Breast epithelium (tissue), 4 donors: ENCODE measurements around the gene DYNLRB1. TPM values are rescaled to one million over a fixed set of nuclear protein-coding genes. Genes with fewer than 3 reads are reported as not detected.
"Not testable (repeated sequence)": the region's sequence is repeated elsewhere in the genome, so short reads cannot be mapped to it uniquely, and the experiment has no call there.

Experiments used
- DNase-seq, 2 donors: peaks; one replicate each; pipeline ENCODE4 v3.0.0-alpha.2; 2019; ENCODE audit warnings: low spot score in 2 of 2
- H3K27ac ChIP-seq, 2 donors: fragments of 200-600 bp; sonication (generic) in 1 of 2; one replicate each; pipeline ENCODE4 v1.5.1; 2016 to 2019; ENCODE audit warnings: mild to moderate bottlenecking in 1 of 2
- H3K27me3 ChIP-seq, 2 donors: fragments of 200-600 bp; sonication (generic) in 1 of 2; one replicate each; pipeline versions ENCODE4 v1.5.1 to v1.6.0; 2017 to 2019; ENCODE audit warnings: control low read depth in 1 of 2, mild to moderate bottlenecking in 1 of 2
- H3K36me3 ChIP-seq: fragments of 200-600 bp; one replicate; pipeline ENCODE4 v1.5.1; 2019
- H3K4me1 ChIP-seq, 2 donors: fragments of 200-600 bp; sonication (generic); one replicate each; pipeline ENCODE4 v1.5.1; 2016 to 2019; ENCODE audit warnings: control low read depth in 1 of 2
- H3K4me3 ChIP-seq, 3 donors: fragments of 200-600 bp; sonication (generic); 1 replicate in 2 of 3; 2 replicates in 1 of 3; pipeline ENCODE4 v1.5.1; 2016 to 2019; ENCODE audit warnings: mild to moderate bottlenecking in 3 of 3, moderate library complexity in 2 of 3
- H3K9me3 ChIP-seq, 2 donors: fragments of 200-600 bp; sonication (generic) in 1 of 2; one replicate each; pipeline ENCODE4 v1.5.1; 2016 to 2019; ENCODE audit warnings: control low read depth in 1 of 2
- POLR2A ChIP-seq: fragments of 450-650 bp; IDR thresholded peaks from one replicate; pipeline ENCODE4 v1.6.1; 2016; ENCODE audit warnings: antibody characterized with exemption, mild to moderate bottlenecking, moderate library complexity
- POLR2AphosphoS5 ChIP-seq, 3 donors: sonication (generic); formaldehyde crosslinking; IDR thresholded peaks; one replicate each; pipeline ENCODE4 v1.6.1; 2017; ENCODE audit warnings: antibody characterized with exemption in 3 of 3
- intact Hi-C: fragments of 100-400 bp; cut with DNase I; formaldehyde crosslinking; loops from one replicate; pipeline ENCODE4 v1.15.1; 2023; ENCODE audit warnings: low total_unique reads
- total RNA-seq, 3 donors: library from RNA; depleted of rRNA; stranded (reverse); fragments of >200 nt; gene quantifications; one replicate each; pipeline ENCODE4 v1.1.0, GENCODE V29; 2016
- TF ChIP-seq, protein P1 (sequence below), 3 donors: fragments of 450-650 bp; IDR thresholded peaks; one replicate each; pipeline ENCODE4 v1.5.1; 2016 to 2017; ENCODE audit warnings: antibody characterized with exemption in 3 of 3, mild to moderate bottlenecking in 3 of 3, moderate library complexity in 3 of 3

DYNLRB1 gene
- total RNA-seq, 3 donors from 2014 or later, result 77.7 to 100.0 (median 98.1) TPM

DNA sequence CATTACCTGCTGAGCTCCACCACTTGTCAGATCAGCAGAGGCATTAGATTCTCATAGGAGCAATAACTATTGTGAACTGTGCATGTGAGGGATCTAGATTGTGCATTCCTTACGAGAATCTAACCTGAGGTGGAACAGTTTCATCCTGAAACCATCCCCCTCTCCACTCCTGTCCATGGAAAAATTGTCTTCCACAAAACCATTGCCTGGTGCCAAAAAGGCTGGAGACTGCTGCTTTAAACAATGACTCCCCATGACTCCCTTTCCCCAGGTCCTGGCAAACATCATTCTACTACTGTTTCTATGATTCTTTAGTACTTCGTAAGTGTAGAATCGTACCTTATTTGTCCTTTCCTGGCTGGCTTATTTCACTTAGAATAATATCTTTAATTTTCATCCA lies 9.7 kb upstream of the DYNLRB1 start:
- Histone ChIP-seq H3K4me1 (no peaks in the 10 kb centered on the region), H3K27me3 (no peaks in the 10 kb centered on the region), H3K9me3 (no peaks in the 10 kb centered on the region), H3K27ac (no peak overlapping the region), H3K36me3 (no peaks in the 10 kb centered on the region), H3K4me3 (no peak overlapping the region)
- TF ChIP-seq POLR2A (no peak), POLR2AphosphoS5 (IDR thresholded peaks at IDR 0.05) (no peak)
- TF ChIP-seq, protein P1, sequence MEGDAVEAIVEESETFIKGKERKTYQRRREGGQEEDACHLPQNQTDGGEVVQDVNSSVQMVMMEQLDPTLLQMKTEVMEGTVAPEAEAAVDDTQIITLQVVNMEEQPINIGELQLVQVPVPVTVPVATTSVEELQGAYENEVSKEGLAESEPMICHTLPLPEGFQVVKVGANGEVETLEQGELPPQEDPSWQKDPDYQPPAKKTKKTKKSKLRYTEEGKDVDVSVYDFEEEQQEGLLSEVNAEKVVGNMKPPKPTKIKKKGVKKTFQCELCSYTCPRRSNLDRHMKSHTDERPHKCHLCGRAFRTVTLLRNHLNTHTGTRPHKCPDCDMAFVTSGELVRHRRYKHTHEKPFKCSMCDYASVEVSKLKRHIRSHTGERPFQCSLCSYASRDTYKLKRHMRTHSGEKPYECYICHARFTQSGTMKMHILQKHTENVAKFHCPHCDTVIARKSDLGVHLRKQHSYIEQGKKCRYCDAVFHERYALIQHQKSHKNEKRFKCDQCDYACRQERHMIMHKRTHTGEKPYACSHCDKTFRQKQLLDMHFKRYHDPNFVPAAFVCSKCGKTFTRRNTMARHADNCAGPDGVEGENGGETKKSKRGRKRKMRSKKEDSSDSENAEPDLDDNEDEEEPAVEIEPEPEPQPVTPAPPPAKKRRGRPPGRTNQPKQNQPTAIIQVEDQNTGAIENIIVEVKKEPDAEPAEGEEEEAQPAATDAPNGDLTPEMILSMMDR (IDR thresholded peaks at IDR 0.05), result no peak
- intact Hi-C loops, result no loop called here
- no peak for DNase-seq

DNA sequence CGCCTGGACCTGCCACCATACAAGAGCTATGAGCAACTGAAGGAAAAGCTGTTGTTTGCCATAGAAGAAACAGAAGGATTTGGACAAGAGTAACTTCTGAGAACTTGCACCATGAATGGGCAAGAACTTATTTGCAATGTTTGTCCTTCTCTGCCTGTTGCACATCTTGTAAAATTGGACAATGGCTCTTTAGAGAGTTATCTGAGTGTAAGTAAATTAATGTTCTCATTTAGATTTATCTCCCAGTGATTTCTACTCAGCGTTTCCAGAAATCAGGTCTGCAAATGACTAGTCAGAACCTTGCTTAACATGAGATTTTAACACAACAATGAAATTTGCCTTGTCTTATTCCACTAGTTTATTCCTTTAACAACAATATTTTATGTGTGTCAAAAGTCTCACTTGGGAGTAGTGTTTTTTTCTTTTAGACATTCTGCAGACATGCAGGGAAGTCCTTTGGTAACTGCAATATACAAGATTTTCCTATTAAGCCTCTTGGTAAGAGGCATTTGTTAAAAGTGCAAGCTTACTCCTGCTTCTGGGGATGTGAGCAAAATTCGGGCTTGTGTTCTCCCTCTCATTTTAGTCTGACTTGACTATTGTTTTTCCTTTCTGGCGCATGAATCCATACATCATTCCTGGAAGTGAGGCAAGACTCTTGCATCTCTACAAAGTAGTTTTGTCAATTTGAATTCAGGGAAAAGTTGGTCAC lies 8.4 kb upstream of the DYNLRB1 start:
- no peak for DNase-seq

DNA sequence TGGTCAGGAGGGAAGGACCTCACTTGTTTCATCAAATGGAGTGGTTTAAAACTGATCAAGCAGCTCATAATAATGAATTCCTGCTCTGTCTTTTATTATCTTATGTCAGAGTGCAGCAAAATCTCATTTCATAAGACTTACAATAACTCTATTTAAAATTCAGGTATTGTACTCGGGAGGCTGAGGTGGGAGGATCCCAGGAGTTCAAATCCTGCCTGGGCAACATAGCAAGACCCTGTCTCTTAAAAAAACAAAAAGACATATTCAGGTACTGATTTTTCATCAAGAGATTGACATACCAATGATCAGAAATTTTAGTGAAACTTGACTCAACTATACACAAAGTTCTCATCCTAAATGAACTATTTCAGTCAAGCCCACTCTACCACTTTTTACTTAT lies 5.6 kb upstream of the DYNLRB1 start:
- DNase-seq, result no peak
- Histone ChIP-seq H3K4me3 (no peak overlapping the region), H3K9me3 (no peaks in the 10 kb centered on the region), H3K36me3 (no peaks in the 10 kb centered on the region), H3K27me3 (no peaks in the 10 kb centered on the region), H3K4me1 (no peaks in the 10 kb centered on the region), H3K27ac (no peak overlapping the region)
- intact Hi-C loops, result no loop called here
- TF ChIP-seq POLR2A, result no peak
- TF ChIP-seq POLR2AphosphoS5 (IDR thresholded peaks at IDR 0.05), result no peak

More for the DNA sequence above, 8.4 kb upstream of the DYNLRB1 start:
- H3K9me3 ChIP-seq, result no peaks in the 10 kb centered on the region
- intact Hi-C loops, result no loop called here
- H3K4me1 ChIP-seq, result no peaks in the 10 kb centered on the region
- H3K27me3 ChIP-seq, result no peaks in the 10 kb centered on the region
- no peak overlapping the region for H3K4me3 ChIP-seq
- TF ChIP-seq POLR2A, result no peak
- no peaks in the 10 kb centered on the region for H3K36me3 ChIP-seq
- H3K27ac ChIP-seq, result no peak overlapping the region

DNA sequence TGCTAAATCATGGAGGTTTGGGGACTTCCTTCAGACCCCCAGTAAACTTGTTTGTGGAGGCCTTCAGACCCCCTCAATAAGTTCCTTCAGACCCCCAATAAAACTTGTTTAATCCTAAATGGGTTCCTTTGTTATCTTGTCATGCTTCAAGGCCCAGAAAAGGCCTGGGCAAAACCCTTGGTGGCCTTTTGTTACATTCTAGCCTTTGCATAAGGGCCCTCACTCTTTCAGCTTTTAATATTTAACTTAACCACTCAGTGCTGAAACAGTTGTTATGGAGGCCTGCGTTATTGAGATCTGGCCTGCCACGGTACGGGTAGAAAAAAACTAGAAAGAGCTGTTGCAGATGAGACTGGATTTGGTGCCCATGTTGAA lies 4.3 kb upstream of the DYNLRB1 start:
- H3K4me3 ChIP-seq, result no peak overlapping the region
- no peak for DNase-seq
- H3K36me3 ChIP-seq, result no peaks in the 10 kb centered on the region
- TF ChIP-seq, protein P1 (IDR thresholded peaks at IDR 0.05), result no peak
- TF ChIP-seq POLR2A (no peak), POLR2AphosphoS5 (IDR thresholded peaks at IDR 0.05) (no peak)
- intact Hi-C loops, result no loop called here
- H3K9me3 ChIP-seq, result no peaks in the 10 kb centered on the region
- H3K27ac ChIP-seq, result no peak overlapping the region
- H3K27me3 ChIP-seq, result no peaks in the 10 kb centered on the region
- H3K4me1 ChIP-seq, result no peaks in the 10 kb centered on the region

DNA sequence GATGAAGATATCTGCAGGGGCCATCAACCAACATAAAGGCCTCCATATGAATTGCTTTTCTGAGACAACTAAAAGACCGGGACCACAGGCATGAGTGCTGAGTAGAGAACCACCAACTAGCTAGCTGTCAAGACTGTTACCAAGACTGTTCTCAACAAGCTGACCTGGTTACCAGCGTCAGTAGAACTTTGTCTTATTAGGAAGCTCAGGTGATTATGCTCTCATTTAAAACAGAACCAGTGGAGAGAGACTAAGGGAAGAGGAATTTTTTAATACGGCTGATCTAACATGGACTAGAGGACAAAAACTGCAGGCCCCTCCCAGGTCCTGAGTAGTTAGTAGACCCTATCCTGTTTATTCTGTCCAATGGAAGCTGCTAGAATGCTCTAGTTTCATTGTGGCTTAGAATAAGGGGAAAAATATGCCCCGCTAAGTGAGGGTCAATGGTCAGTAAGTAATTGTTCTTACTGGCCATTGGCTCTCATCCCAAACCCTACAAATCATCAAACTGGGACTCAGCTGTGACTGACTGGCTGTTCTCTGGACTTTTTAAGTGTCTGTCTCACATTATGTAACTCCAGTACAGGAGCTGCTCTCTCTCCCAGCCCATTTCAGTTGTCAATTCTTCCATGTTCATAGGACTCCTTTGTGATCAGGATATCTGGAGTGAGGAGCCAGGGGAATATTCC lies 3.8 kb upstream of the DYNLRB1 start:
- Histone ChIP-seq H3K36me3 (no peaks in the 10 kb centered on the region), H3K4me3 (no peak overlapping the region), H3K4me1 (no peaks in the 10 kb centered on the region), H3K9me3 (no peaks in the 10 kb centered on the region), H3K27ac (no peak overlapping the region), H3K27me3 (no peaks in the 10 kb centered on the region)
- no peak for DNase-seq
- TF ChIP-seq POLR2A (no peak), POLR2AphosphoS5 (IDR thresholded peaks at IDR 0.05) (no peak)
- intact Hi-C loops, result no loop called here

DNA sequence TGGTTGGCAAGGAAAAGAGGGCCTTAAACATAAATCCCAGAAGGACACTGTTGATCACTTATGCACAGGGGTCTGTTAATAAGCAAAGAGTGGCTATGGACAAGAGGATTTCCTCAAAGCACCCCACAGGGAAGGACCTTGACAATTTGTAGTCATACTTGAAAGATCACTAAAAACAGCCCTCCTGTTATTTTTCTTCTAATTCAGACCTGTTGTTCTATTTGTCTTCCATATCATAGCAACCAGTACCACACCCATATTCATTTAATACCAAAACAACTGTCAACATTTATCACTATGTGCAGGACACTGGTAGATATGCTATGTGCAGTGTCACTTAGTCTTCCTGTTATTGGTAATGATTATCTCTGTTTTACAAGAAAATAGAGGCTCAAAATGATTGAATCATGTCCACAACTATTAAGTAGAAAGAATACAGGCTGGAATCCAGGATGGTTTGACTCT lies 3.2 kb upstream of the DYNLRB1 start:
- Histone ChIP-seq H3K4me1 (peaks cover 0 to 4% of the 10 kb centered on the region in 2 donors), H3K27me3 (no peaks in the 10 kb centered on the region), H3K36me3 (no peaks in the 10 kb centered on the region), H3K4me3 (no peak overlapping the region), H3K27ac (no peak overlapping the region), H3K9me3 (no peaks in the 10 kb centered on the region)
- DNase-seq, result no peak
- intact Hi-C loops, result no loop called here
- TF ChIP-seq POLR2AphosphoS5 (IDR thresholded peaks at IDR 0.05) (no peak), POLR2A (no peak)
- TF ChIP-seq, protein P1 (IDR thresholded peaks at IDR 0.05), result no peak

DNA sequence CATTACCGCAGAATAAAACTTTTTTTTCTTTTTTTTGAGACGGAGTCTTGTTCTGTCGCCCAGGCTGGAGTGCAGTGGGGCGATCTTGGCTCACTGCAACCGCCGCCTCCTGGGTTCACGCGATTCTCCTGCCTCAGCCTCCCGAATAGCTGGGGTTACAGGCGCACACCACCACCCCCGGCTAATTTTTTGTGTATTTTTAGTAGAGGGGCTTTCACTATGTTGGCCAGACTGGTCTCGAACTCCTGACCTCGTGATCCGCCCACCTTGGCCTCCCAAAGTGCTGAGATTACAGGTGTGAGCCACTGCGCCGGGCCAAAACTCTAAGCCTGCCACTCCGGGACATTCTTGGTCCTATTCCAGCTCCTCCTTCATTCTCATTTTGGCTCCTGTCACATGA lies 2.2 kb upstream of the DYNLRB1 start:
- H3K27me3 ChIP-seq, intact Hi-C loops, H3K9me3 ChIP-seq, H3K36me3 ChIP-seq, H3K4me1 ChIP-seq, DNase-seq, H3K27ac ChIP-seq, H3K4me3 ChIP-seq: not testable (repeated sequence)
